Neural cell (in vitro differentiated cells): ENCODE results near the gene POC5.

Experiments used
- CTCF ChIP-seq: fragments of 450-650 bp; IDR thresholded peaks from 2 replicates; pipeline ENCODE4 v1.5.1; 2014; ENCODE audit warnings: antibody characterized with exemption, mild to moderate bottlenecking, moderate library complexity; ENCODE audit not compliant: poor library complexity, severe bottlenecking
- EZH2 ChIP-seq: fragments of 200-600, 300-800 bp; shearing (Covaris generic), sonication (generic); IDR thresholded peaks from 2 replicates; pipeline ENCODE4 v1.6.1; 2014; ENCODE audit warnings: antibody characterized with exemption, low read length, borderline replicate concordance, mild to moderate bottlenecking; ENCODE audit not compliant: insufficient read depth, poor library complexity, severe bottlenecking
- MXI1 ChIP-seq: fragments of 450-650 bp; conservative IDR thresholded peaks from 2 replicates; pipeline ENCODE4 v1.6.1; 2014; ENCODE audit warnings: antibody characterized with exemption, mild to moderate bottlenecking; ENCODE audit not compliant: poor library complexity, severe bottlenecking
- POLR2AphosphoS5 ChIP-seq: IDR thresholded peaks from 2 replicates; pipeline ENCODE4 v1.6.1; 2012
- RAD21 ChIP-seq: fragments of 450-650 bp; conservative IDR thresholded peaks from 2 replicates; pipeline ENCODE4 v1.6.1; 2014; ENCODE audit warnings: antibody characterized with exemption, mild to moderate bottlenecking, moderate library complexity
- SMC3 ChIP-seq: fragments of 450-650 bp; conservative IDR thresholded peaks from 2 replicates; pipeline ENCODE4 v1.6.1; 2014; ENCODE audit warnings: antibody characterized with exemption, mild to moderate bottlenecking, moderate library complexity; ENCODE audit not compliant: poor library complexity
- TF ChIP-seq, protein P1 (sequence below): IDR thresholded peaks from 2 replicates; pipeline ENCODE4 v1.6.1; 2012; ENCODE audit warnings: borderline replicate concordance

GRCh38 chr5:75664979-75665378 is 52.3 kb downstream of the POC5 start:
- TF ChIP-seq, protein P1, sequence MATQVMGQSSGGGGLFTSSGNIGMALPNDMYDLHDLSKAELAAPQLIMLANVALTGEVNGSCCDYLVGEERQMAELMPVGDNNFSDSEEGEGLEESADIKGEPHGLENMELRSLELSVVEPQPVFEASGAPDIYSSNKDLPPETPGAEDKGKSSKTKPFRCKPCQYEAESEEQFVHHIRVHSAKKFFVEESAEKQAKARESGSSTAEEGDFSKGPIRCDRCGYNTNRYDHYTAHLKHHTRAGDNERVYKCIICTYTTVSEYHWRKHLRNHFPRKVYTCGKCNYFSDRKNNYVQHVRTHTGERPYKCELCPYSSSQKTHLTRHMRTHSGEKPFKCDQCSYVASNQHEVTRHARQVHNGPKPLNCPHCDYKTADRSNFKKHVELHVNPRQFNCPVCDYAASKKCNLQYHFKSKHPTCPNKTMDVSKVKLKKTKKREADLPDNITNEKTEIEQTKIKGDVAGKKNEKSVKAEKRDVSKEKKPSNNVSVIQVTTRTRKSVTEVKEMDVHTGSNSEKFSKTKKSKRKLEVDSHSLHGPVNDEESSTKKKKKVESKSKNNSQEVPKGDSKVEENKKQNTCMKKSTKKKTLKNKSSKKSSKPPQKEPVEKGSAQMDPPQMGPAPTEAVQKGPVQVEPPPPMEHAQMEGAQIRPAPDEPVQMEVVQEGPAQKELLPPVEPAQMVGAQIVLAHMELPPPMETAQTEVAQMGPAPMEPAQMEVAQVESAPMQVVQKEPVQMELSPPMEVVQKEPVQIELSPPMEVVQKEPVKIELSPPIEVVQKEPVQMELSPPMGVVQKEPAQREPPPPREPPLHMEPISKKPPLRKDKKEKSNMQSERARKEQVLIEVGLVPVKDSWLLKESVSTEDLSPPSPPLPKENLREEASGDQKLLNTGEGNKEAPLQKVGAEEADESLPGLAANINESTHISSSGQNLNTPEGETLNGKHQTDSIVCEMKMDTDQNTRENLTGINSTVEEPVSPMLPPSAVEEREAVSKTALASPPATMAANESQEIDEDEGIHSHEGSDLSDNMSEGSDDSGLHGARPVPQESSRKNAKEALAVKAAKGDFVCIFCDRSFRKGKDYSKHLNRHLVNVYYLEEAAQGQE = no peak
- TF ChIP-seq RAD21 (no peak), CTCF (no peak), MXI1 (no peak), EZH2 (no peak), SMC3 (no peak), POLR2AphosphoS5 (no peak)
